Astrocyte of the spinal cord (primary cell): ENCODE measurements around the gene HCRTR2.
"Not testable (repeated sequence)": the region's sequence is repeated elsewhere in the genome, so short reads cannot be mapped to it uniquely, and the experiment has no call there.

Experiments used
- DNase-seq: peaks from one replicate; pipeline ENCODE4 v3.0.0; 2011; ENCODE audit warnings: low read depth, low spot score
- H3K4me3 ChIP-seq: 2 replicates; pipeline ENCODE4 v1.5.1; 2011; ENCODE audit warnings: low read depth, mild to moderate bottlenecking, low read length, moderate library complexity
- CTCF ChIP-seq: IDR thresholded peaks from 2 replicates; pipeline ENCODE4 v1.5.1; 2012; ENCODE audit warnings: low read depth, mild to moderate bottlenecking, low read length, inconsistent platforms
- in situ Hi-C: cut with HindIII; loops from 2 replicates; pipeline ENCODE4 v1.10.0; 2017; ENCODE audit warnings: low sequenced_read_pairs

The HCRTR2 gene

GRCh38 chr6:55142610-55143009 is 31.7 kb upstream of the HCRTR2 start:
- no peak overlapping the region for H3K4me3 ChIP-seq
- in situ Hi-C loops: no loop called here
- DNase-seq: no peak
- TF ChIP-seq CTCF: no peak

DNA sequence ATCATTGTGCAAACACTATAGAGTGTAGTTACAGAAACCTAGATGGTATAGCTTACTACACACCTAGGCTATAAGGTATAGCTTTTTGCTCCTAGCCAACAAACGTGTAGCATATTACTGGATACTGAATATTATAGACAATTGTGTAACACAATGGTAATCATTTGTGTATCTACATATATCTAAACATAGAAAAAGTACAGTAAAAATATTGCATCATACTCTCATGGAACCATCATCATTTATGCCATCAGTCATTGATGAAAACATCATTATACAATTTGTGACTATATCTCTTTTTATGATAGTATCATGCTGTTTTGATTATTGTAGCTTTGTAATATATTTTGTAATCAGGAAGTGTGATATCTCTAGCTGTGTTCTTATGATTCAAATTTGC is 21.0 kb upstream of the HCRTR2 start:
- no peak for TF ChIP-seq CTCF

DNA sequence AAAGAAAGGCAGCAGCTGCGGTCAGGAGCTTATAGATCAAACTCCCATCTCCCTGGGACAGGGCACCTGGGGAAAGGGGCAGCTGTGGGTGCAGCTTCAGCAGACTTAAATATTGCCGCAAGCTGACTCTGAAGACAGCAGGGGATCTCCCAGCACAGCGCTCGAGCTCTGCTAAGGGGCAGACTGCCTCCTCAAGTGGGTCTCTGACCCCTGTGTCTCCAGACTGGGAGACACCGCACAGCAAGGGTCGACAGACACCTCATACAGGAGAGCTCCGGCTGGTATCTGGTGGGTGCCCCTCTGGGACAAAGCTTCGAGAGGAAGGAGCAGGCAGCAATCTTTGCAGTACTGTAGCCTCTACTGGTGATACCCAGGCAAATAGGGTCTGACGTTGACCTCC is 15.5 kb upstream of the HCRTR2 start:
- DNase-seq, H3K4me3 ChIP-seq, in situ Hi-C loops: not testable (repeated sequence)

More for the DNA sequence above, 21.0 kb upstream of the HCRTR2 start:
- DNase-seq: no peak
- in situ Hi-C loops: no loop called here
- H3K4me3 ChIP-seq: no peak overlapping the region

- no peak for DNase-seq
- TF ChIP-seq CTCF: no peak
- in situ Hi-C loops: no loop called here
Observed at GRCh38 chr6:55167860-55168259, 6.5 kb upstream of the HCRTR2 start.

GRCh38 chr6:55175078-55176049 is 1.0 kb downstream of the HCRTR2 start:
- in situ Hi-C loops: no loop called here
- no peak for DNase-seq
- H3K4me3 ChIP-seq: no peak overlapping the region
- no peak for TF ChIP-seq CTCF

More at GRCh38 chr6:55167860-55168259, 6.5 kb upstream of the HCRTR2 start:
- H3K4me3 ChIP-seq: no peak overlapping the region

DNA sequence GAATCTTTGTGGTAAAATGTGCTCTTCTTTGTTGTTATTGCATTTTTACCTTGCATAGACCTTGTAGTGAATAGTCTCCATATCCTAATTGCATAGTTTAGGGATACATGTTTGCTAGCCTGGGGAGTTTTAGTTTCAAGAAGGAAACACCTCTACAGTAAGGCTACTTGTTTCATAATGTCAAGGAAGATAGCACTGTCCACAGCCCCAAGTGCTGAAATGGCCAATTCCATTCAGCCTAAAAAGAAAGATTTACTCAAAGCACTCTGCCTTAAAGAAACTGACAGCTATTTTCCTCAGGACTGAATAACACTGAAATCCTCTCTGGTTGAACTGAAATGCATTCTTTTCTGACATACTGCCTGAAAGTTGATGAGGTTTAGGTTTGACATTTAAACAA is 2.6 kb downstream of the HCRTR2 start:
- in situ Hi-C loops: no loop called here
- no peak overlapping the region for H3K4me3 ChIP-seq
- peak; percentile 25 for DNase-seq
- no peak for TF ChIP-seq CTCF

GRCh38 chr6:55180258-55180657 is 5.9 kb downstream of the HCRTR2 start:
- no peak overlapping the region for H3K4me3 ChIP-seq
- DNase-seq: no peak
- no peak for TF ChIP-seq CTCF
- in situ Hi-C loops: no loop called here
